ENCODE data around the gene SERTAD1.
"Not testable (repeated sequence)": the region's sequence is repeated elsewhere in the genome, so short reads cannot be mapped to it uniquely, and the experiment has no call there.

GRCh38 chr19:40463587-40464037 is 37.8 kb upstream of the SERTAD1 start:
- TF ChIP-seq CTCF, EZH2 (IDR thresholded peaks at IDR 0.05): not testable (repeated sequence)

Measured in neural progenitor cell (in vitro differentiated cells).